ENCODE data around the gene ETS1.
"Not testable (repeated sequence)": the region's sequence is repeated elsewhere in the genome, so short reads cannot be mapped to it uniquely, and the experiment has no call there.

Gene ETS1

DNA sequence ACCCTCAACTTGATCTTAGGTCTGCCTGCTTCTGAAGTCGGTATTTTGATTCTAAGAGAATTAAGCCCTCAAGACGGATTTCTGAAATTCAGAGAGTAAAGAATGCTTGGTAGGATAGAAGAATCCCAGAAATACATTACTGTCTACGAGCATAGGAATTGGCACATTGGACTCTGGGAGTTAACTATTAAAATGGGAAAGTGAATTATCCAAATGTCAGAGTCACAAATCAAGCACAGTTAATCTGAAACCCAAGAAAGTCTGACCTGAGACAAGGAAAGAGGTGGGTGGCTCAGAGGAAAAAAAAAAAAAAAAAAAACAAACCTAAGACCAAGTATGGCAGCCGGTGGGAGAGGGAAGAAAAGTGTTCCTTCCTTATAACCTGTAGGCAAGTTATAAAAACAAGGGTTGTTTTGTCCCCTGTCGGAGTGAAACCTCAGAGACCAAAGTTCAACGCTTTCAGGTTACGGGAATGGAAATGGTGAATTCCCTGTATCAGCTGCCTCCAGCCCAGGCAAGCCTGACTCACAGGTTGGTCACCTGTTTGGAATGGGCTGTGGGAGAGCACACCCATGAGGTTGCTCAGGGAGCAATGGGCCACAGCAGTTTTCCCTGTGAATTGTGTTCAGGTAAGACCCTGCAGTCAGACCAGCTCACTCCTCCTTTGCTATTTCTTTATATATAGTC, 139.0 kb downstream of the ETS1 start:
- Histone ChIP-seq H3K27me3 (ENCODE audit: insufficient read depth, low read length) (no peaks in the 10 kb centered on the region), H2AFZ (ENCODE audit: low read depth, low read length) (no peak overlapping the region), H3K36me3 (ENCODE audit: insufficient read depth, low read length) (no peaks in the 10 kb centered on the region), H3K4me1 (ENCODE audit: insufficient read depth, low read length) (no peaks in the 10 kb centered on the region), H3K9me3 (ENCODE audit: low read length) (no peaks in the 10 kb centered on the region), H3K4me3 (ENCODE audit: low read length) (no peak overlapping the region)

DNA sequence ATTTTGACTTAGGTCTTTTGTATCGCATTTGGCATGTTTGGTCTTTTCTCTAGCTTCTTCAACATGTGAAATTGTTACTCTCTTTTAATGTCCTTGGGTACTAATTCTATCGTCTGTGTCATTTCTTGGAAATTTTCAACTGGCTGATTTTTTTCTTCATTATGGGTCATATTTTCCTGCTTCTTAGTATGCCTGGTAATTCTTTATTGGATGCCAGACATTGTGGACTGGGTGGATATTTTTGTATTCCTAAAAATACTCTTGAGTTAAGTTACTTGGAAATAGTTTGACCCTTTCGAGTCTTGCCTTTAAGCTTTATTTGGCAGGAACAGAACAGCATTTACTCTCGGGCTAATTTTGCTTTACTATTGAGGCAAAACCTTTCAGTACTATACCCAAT, 140.1 kb downstream of the ETS1 start:
- Histone ChIP-seq H3K27me3 (ENCODE audit: insufficient read depth, low read length) (no peaks in the 10 kb centered on the region), H3K9me3 (ENCODE audit: low read length) (no peaks in the 10 kb centered on the region)

DNA sequence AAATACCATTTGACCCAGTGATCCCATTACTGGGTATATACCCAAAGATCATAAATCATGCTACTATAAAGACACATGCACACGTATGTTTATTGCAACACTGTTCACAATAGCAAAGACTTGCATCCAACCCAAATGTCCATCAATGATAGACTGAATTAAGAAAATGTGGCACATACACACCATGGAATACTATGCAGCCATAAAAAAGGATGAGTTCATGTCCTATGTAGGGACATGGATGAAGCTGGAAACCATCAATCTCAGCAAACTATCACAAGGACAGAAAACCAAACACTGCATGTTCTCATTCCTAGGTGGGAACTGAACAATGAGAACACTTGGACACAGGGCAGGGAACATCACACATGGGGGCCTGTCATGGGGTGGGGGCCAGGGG, 141.4 kb downstream of the ETS1 start:
- not testable (repeated sequence) for H3K4me3 ChIP-seq (ENCODE audit: low read length); H3K36me3 ChIP-seq (ENCODE audit: insufficient read depth, low read length); H2AFZ ChIP-seq (ENCODE audit: low read depth, low read length); H3K27me3 ChIP-seq (ENCODE audit: insufficient read depth, low read length); H3K9me3 ChIP-seq (ENCODE audit: low read length); H3K4me1 ChIP-seq (ENCODE audit: insufficient read depth, low read length)

More for the DNA sequence above, 140.1 kb downstream of the ETS1 start:
- no peak overlapping the region for H2AFZ ChIP-seq (ENCODE audit: low read depth, low read length)
- no peaks in the 10 kb centered on the region for H3K4me1 ChIP-seq (ENCODE audit: insufficient read depth, low read length)
- H3K36me3 ChIP-seq (ENCODE audit: insufficient read depth, low read length), result no peaks in the 10 kb centered on the region
- no peak overlapping the region for H3K4me3 ChIP-seq (ENCODE audit: low read length)

DNA sequence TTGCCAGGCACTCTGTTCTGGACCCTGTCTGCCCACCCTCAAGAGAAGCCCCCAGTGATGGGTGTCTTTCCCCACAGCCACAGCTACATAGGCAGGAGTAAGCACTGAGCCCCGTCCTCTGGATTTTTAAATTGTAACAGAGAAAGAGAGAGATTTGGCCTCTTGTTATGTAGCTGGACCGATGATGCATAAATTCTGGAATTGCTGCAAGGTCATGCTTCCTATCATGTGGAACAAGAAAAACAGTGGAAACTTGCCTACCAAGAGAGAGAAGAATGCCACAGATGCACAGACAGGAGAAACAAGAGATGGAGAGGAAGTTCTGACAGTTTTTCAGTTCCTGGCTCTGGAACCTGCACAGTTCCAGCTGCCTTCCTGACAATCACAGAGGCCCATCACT, 150.2 kb downstream of the ETS1 start:
- Histone ChIP-seq H3K4me3 (ENCODE audit: low read length) (no peak overlapping the region), H3K36me3 (ENCODE audit: insufficient read depth, low read length) (no peaks in the 10 kb centered on the region), H3K9me3 (ENCODE audit: low read length) (no peaks in the 10 kb centered on the region), H3K27me3 (ENCODE audit: insufficient read depth, low read length) (no peaks in the 10 kb centered on the region), H2AFZ (ENCODE audit: low read depth, low read length) (no peak overlapping the region), H3K4me1 (ENCODE audit: insufficient read depth, low read length) (no peaks in the 10 kb centered on the region)

GRCh38 chr11:128434818-128435217, 152.5 kb downstream of the ETS1 start:
- H3K9me3 ChIP-seq (ENCODE audit: low read length), result no peaks in the 10 kb centered on the region
- H3K4me1 ChIP-seq (ENCODE audit: insufficient read depth, low read length), result peaks cover 2% of the 10 kb centered on the region
- H3K27me3 ChIP-seq (ENCODE audit: insufficient read depth, low read length), result no peaks in the 10 kb centered on the region
- H2AFZ ChIP-seq (ENCODE audit: low read depth, low read length), result no peak overlapping the region
- no peaks in the 10 kb centered on the region for H3K36me3 ChIP-seq (ENCODE audit: insufficient read depth, low read length)
- no peak overlapping the region for H3K4me3 ChIP-seq (ENCODE audit: low read length)

DNA sequence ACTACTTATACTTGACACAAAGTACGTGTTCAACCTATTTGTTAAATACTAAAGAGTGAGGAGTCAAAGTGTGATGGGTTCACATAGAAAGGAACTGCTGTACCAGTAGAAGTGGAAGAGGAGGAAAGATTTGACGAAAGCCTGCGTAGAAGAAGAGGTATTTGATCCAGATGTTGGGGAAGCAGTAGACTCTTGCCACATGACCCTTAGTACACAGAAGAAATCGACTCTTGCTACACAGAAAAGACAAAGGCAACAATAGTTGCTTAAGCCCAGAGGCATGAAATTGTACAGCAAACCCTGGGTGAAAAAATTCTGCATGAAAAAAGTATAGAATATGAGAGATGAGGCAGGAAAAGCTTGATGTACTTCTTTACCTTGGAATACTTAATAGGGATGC, 152.9 kb downstream of the ETS1 start:
- Histone ChIP-seq H3K4me1 (ENCODE audit: insufficient read depth, low read length) (peaks cover 2% of the 10 kb centered on the region), H3K9me3 (ENCODE audit: low read length) (no peaks in the 10 kb centered on the region), H2AFZ (ENCODE audit: low read depth, low read length) (no peak overlapping the region), H3K4me3 (ENCODE audit: low read length) (no peak overlapping the region), H3K27me3 (ENCODE audit: insufficient read depth, low read length) (no peaks in the 10 kb centered on the region), H3K36me3 (ENCODE audit: insufficient read depth, low read length) (no peaks in the 10 kb centered on the region)

DNA sequence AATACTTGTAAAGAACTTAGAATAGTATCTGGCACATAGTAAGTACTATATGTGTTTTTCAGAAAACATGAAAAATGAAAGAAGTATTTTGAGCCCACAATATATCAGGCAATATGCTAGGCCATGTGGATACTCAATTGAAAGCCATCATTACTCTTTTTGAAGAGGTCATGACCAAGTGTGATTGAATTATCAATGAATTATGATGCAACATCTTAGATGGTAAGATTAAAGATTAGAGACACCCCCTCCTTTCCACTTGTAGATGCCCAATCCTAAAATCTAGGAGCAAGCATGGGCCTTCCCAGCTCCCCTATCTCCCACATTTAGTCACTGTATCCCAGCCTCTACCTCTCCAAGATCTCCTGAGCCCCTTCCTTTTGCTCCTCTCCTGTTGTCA, 154.4 kb downstream of the ETS1 start:
- Histone ChIP-seq H3K4me3 (ENCODE audit: low read length) (no peak overlapping the region), H3K27me3 (ENCODE audit: insufficient read depth, low read length) (no peaks in the 10 kb centered on the region), H3K36me3 (ENCODE audit: insufficient read depth, low read length) (no peaks in the 10 kb centered on the region), H3K9me3 (ENCODE audit: low read length) (no peaks in the 10 kb centered on the region), H3K4me1 (ENCODE audit: insufficient read depth, low read length) (peaks cover 2% of the 10 kb centered on the region), H2AFZ (ENCODE audit: low read depth, low read length) (no peak overlapping the region)

DNA sequence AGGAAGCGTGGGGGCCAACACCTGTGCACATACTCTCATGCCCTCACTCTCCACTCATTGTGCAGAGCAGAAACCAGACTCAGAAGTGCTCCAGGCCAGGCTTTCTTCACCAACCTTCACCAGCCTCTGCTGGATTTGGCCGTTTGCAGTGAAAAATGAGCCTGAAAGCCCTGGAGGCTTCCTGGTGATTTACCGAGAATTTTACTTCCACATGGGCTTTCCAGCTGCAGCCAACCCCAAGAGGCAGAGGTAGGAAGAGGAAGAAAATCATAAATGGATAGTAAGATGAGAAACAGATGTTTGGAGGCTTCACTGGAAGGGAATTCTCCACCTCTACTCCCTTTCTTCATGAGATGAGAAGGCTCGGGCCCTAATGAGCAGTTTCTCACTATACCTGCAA, 155.4 kb downstream of the ETS1 start:
- Histone ChIP-seq H2AFZ (ENCODE audit: low read depth, low read length) (no peak overlapping the region), H3K27me3 (ENCODE audit: insufficient read depth, low read length) (no peaks in the 10 kb centered on the region), H3K36me3 (ENCODE audit: insufficient read depth, low read length) (no peaks in the 10 kb centered on the region), H3K4me3 (ENCODE audit: low read length) (no peak overlapping the region), H3K4me1 (ENCODE audit: insufficient read depth, low read length) (peaks cover 2% of the 10 kb centered on the region), H3K9me3 (ENCODE audit: low read length) (no peaks in the 10 kb centered on the region)

- Histone ChIP-seq H3K27me3 (ENCODE audit: insufficient read depth, low read length) (no peaks in the 10 kb centered on the region), H3K36me3 (ENCODE audit: insufficient read depth, low read length) (no peaks in the 10 kb centered on the region), H3K4me3 (ENCODE audit: low read length) (no peak overlapping the region), H3K9me3 (ENCODE audit: low read length) (no peaks in the 10 kb centered on the region), H3K4me1 (ENCODE audit: insufficient read depth, low read length) (peaks cover 11% of the 10 kb centered on the region), H2AFZ (ENCODE audit: low read depth, low read length) (no peak overlapping the region)
Measured at GRCh38 chr11:128428935-128429334, 158.4 kb downstream of the ETS1 start.

DNA sequence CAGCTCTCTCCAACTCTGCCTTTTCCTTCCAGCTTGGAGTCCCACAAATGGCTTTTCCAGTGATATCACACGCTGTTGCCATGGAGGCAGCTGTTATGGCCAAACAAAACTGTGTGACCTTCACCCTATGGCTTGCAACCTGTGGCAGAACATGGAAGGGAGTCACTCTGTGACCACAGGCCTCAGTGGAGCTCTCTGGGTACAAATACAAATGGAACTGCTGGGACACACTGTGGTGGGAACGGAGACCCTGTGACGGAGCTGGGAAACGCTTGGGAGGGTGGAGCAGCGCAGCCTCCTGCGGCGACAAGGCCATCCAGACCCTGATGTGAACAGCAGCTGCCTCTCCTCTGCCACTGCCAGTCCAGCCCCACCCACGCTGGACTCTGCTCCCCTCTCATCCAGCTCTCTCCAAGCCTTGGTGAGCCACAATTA, 162.5 kb downstream of the ETS1 start:
- Histone ChIP-seq H3K4me1 (ENCODE audit: insufficient read depth, low read length) (peaks cover 10% of the 10 kb centered on the region), H3K27me3 (ENCODE audit: insufficient read depth, low read length) (no peaks in the 10 kb centered on the region), H3K9me3 (ENCODE audit: low read length) (no peaks in the 10 kb centered on the region), H3K36me3 (ENCODE audit: insufficient read depth, low read length) (no peaks in the 10 kb centered on the region), H3K4me3 (ENCODE audit: low read length) (no peak overlapping the region), H2AFZ (ENCODE audit: low read depth, low read length) (no peak overlapping the region)

GRCh38 chr11:128424271-128424711, 163.1 kb downstream of the ETS1 start:
- Histone ChIP-seq H3K27me3 (ENCODE audit: insufficient read depth, low read length) (no peaks in the 10 kb centered on the region), H3K9me3 (ENCODE audit: low read length) (no peaks in the 10 kb centered on the region), H3K4me3 (ENCODE audit: low read length) (no peak overlapping the region), H3K36me3 (ENCODE audit: insufficient read depth, low read length) (no peaks in the 10 kb centered on the region), H3K4me1 (ENCODE audit: insufficient read depth, low read length) (peaks cover 10% of the 10 kb centered on the region), H2AFZ (ENCODE audit: low read depth, low read length) (no peak overlapping the region)

GRCh38 chr11:128422576-128423370, 164.6 kb downstream of the ETS1 start:
- Histone ChIP-seq H3K36me3 (ENCODE audit: insufficient read depth, low read length) (no peaks in the 10 kb centered on the region), H3K9me3 (ENCODE audit: low read length) (no peaks in the 10 kb centered on the region), H3K4me3 (ENCODE audit: low read length) (no peak overlapping the region), H2AFZ (ENCODE audit: low read depth, low read length) (no peak overlapping the region), H3K4me1 (ENCODE audit: insufficient read depth, low read length) (peaks cover 10% of the 10 kb centered on the region), H3K27me3 (ENCODE audit: insufficient read depth, low read length) (no peaks in the 10 kb centered on the region)

DNA sequence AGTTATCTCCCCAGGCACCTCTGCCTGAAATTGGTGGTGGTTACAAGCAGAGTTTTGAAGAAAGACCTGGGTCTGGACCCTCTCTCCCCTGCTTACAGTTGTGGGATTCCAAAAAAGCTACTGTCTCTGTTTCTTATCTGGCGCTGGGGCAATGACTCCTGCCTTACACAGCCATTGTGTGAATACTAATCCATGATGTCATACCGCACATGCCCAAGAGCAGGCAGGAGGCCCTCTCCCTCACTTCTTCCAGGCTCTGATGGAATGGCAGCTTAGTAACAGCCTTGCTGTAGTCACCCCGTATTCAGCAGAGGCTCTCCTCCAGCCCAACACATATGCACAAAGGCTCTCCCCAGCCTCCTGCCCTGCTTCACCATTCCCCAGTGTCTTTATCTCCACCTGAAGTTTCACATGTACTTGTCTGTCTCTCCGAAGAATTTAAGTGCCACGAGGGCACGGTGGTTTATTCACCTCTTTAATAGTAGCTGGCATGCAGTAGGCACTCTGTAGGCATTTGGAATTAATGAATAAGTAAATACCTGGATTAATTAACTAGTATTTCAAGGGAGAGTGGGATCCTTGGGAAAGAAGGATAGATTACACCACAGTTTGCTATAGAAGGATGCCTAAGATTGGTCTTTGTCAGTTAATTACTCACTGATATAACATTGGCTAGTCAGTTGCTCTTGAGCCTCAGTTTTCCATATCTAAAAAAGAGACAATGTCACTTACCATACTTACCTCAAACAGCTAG, 165.6 kb downstream of the ETS1 start:
- H3K27me3 ChIP-seq (ENCODE audit: insufficient read depth, low read length), result no peaks in the 10 kb centered on the region
- H3K4me3 ChIP-seq (ENCODE audit: low read length), result no peak overlapping the region
- no peaks in the 10 kb centered on the region for H3K36me3 ChIP-seq (ENCODE audit: insufficient read depth, low read length)

More for the DNA sequence above, 165.6 kb downstream of the ETS1 start:
- Histone ChIP-seq H3K9me3 (ENCODE audit: low read length) (no peaks in the 10 kb centered on the region), H2AFZ (ENCODE audit: low read depth, low read length) (no peak overlapping the region), H3K4me1 (ENCODE audit: insufficient read depth, low read length) (peaks cover 10% of the 10 kb centered on the region)
